SU-DHL-6 (cell line): ENCODE measurements around the gene CHKA.

Experiments used
- H2AFZ ChIP-seq: fragments of 200-600 bp; sonication (generic); 2 replicates; pipeline ENCODE4 v1.6.1; 2014; ENCODE audit warnings: low read depth, mild to moderate bottlenecking, moderate library complexity, mixed read lengths, antibody characterized with exemption, low read length; ENCODE audit not compliant: severe bottlenecking
- H3F3A ChIP-seq: fragments of 200-600 bp; shearing (Covaris generic); 2 replicates; pipeline ENCODE4 v1.6.0; 2016; ENCODE audit warnings: antibody characterized with exemption, mild to moderate bottlenecking; ENCODE audit not compliant: insufficient read depth
- H3K27ac ChIP-seq: fragments of 200-600 bp; sonication (generic); 2 replicates; pipeline ENCODE4 v1.5.1; 2016; ENCODE audit warnings: low read depth, mild to moderate bottlenecking, low read length, moderate library complexity, mixed read lengths
- H3K27me3 ChIP-seq: fragments of 200-600 bp; sonication (generic), shearing (Covaris generic); 2 replicates; pipeline ENCODE4 v1.6.0; 2014; ENCODE audit warnings: mild to moderate bottlenecking, low read length
- H3K36me3 ChIP-seq: fragments of 200-600 bp; sonication (generic); 2 replicates; pipeline ENCODE4 v1.6.1; 2014; ENCODE audit warnings: mild to moderate bottlenecking, low read length, mixed read lengths
- H3K4me2 ChIP-seq: fragments of 300-600, 200-600 bp; shearing (Covaris generic), sonication (generic); 2 replicates; pipeline ENCODE4 v1.6.0; 2014; ENCODE audit warnings: low read length, low read depth, mild to moderate bottlenecking; ENCODE audit not compliant: poor library complexity, severe bottlenecking
- H3K4me3 ChIP-seq: fragments of 200-600 bp; sonication (generic); 2 replicates; pipeline ENCODE4 v1.5.1; 2014; ENCODE audit warnings: antibody characterized with exemption, low read length, mild to moderate bottlenecking, mixed read lengths; ENCODE audit not compliant: insufficient read depth, poor library complexity, severe bottlenecking
- H3K79me2 ChIP-seq: fragments of 200-600 bp; sonication (generic); 2 replicates; pipeline ENCODE4 v1.6.1; 2014; ENCODE audit warnings: mild to moderate bottlenecking, low read length, moderate library complexity; ENCODE audit not compliant: insufficient read depth
- H3K9ac ChIP-seq: fragments of 200-600 bp; sonication (generic); 2 replicates; pipeline ENCODE4 v1.7.0; 2014; ENCODE audit warnings: mild to moderate bottlenecking, low read length
- H3K9me2 ChIP-seq: fragments of 200-600 bp; sonication (generic); replicated peaks from 2 replicates; pipeline ENCODE4 v1.6.1; 2014; ENCODE audit warnings: low read length; ENCODE audit not compliant: insufficient read depth
- H3K9me3 ChIP-seq: fragments of 200-600 bp; sonication (generic); 2 replicates; pipeline ENCODE4 v1.6.1; 2014; ENCODE audit warnings: low read length, mixed read lengths; ENCODE audit not compliant: insufficient read depth
- H4K20me1 ChIP-seq: fragments of 200-600 bp; sonication (generic); 2 replicates; pipeline ENCODE4 v1.6.1; 2014; ENCODE audit warnings: low read depth, mild to moderate bottlenecking, antibody characterized with exemption, low read length, moderate library complexity, mixed read lengths
- EZH2phosphoT487 ChIP-seq: fragments of 200-600 bp; sonication (generic), shearing (Covaris generic); conservative IDR thresholded peaks from 2 replicates; pipeline ENCODE4 v1.6.1; 2018; ENCODE audit warnings: mild to moderate bottlenecking, antibody characterized with exemption, low read length, moderate library complexity, mixed read lengths
- TF ChIP-seq, protein P1 (sequence below): fragments of 200-600 bp; sonication (generic); IDR thresholded peaks from one replicate; pipeline ENCODE4 v1.5.1; 2017; ENCODE audit warnings: antibody characterized with exemption, mild to moderate bottlenecking, low read length, moderate library complexity; ENCODE audit not compliant: insufficient read depth, poor library complexity, severe bottlenecking

CHKA gene

GRCh38 chr11:68159665-68160064 lies 38.5 kb upstream of the CHKA start:
- Histone ChIP-seq H3K9me3 (no peaks in the 10 kb centered on the region), H3K36me3 (no peaks in the 10 kb centered on the region), H3F3A (no peaks in the 10 kb centered on the region), H4K20me1 (no peaks in the 10 kb centered on the region), H3K4me2 (no peak overlapping the region), H3K4me3 (no peak overlapping the region), H3K27ac (no peak overlapping the region), H3K9me2 (no peaks in the 10 kb centered on the region), H3K79me2 (no peaks in the 10 kb centered on the region), H2AFZ (no peak overlapping the region), H3K9ac (no peak overlapping the region), H3K27me3 (no peaks in the 10 kb centered on the region)
- no peak for TF ChIP-seq EZH2phosphoT487

DNA sequence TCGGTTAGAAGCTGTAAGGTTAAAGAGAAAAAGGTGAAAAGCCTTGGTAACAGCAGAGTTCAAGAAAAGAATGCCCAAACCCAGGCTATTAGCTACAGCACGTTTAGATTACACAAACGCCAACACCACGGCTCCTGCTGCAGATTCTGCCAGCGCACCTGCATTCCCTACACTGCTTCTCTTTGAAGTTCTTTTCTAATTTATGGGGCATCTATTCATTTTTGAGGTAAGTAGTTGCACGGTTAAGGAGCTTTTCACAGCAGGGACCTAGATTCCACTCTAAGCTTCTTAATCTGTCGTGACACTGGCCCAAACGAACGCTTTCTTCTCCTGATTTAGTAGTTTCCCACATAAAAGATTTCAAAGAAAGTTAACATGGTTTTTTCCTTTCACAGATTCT lies 38.0 kb upstream of the CHKA start:
- no peak overlapping the region for H3K27ac ChIP-seq
- no peak overlapping the region for H3K9ac ChIP-seq
- H3K9me2 ChIP-seq = no peaks in the 10 kb centered on the region
- H3K27me3 ChIP-seq = no peaks in the 10 kb centered on the region
- no peaks in the 10 kb centered on the region for H3K36me3 ChIP-seq
- H3K4me3 ChIP-seq = no peak overlapping the region
- TF ChIP-seq, protein P1, sequence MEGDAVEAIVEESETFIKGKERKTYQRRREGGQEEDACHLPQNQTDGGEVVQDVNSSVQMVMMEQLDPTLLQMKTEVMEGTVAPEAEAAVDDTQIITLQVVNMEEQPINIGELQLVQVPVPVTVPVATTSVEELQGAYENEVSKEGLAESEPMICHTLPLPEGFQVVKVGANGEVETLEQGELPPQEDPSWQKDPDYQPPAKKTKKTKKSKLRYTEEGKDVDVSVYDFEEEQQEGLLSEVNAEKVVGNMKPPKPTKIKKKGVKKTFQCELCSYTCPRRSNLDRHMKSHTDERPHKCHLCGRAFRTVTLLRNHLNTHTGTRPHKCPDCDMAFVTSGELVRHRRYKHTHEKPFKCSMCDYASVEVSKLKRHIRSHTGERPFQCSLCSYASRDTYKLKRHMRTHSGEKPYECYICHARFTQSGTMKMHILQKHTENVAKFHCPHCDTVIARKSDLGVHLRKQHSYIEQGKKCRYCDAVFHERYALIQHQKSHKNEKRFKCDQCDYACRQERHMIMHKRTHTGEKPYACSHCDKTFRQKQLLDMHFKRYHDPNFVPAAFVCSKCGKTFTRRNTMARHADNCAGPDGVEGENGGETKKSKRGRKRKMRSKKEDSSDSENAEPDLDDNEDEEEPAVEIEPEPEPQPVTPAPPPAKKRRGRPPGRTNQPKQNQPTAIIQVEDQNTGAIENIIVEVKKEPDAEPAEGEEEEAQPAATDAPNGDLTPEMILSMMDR = no peak
- TF ChIP-seq EZH2phosphoT487 = no peak
- H3K79me2 ChIP-seq = no peaks in the 10 kb centered on the region
- no peak overlapping the region for H2AFZ ChIP-seq
- H3F3A ChIP-seq = no peaks in the 10 kb centered on the region
- H4K20me1 ChIP-seq = no peaks in the 10 kb centered on the region
- no peak overlapping the region for H3K4me2 ChIP-seq
- no peaks in the 10 kb centered on the region for H3K9me3 ChIP-seq

GRCh38 chr11:68158580-68158979 lies 37.4 kb upstream of the CHKA start:
- no peak overlapping the region for H3K4me2 ChIP-seq
- TF ChIP-seq, protein P1 = no peak
- TF ChIP-seq EZH2phosphoT487 = no peak
- no peaks in the 10 kb centered on the region for H3K27me3 ChIP-seq
- H3K36me3 ChIP-seq = no peaks in the 10 kb centered on the region
- H3F3A ChIP-seq = no peaks in the 10 kb centered on the region
- H4K20me1 ChIP-seq = no peaks in the 10 kb centered on the region
- H3K79me2 ChIP-seq = no peaks in the 10 kb centered on the region
- no peak overlapping the region for H3K9ac ChIP-seq
- H3K9me3 ChIP-seq = no peaks in the 10 kb centered on the region
- H3K9me2 ChIP-seq = no peaks in the 10 kb centered on the region
- H3K4me3 ChIP-seq = no peak overlapping the region
- H3K27ac ChIP-seq = no peak overlapping the region
- no peak overlapping the region for H2AFZ ChIP-seq

- Histone ChIP-seq H3K9me3 (no peaks in the 10 kb centered on the region), H3K79me2 (no peaks in the 10 kb centered on the region), H4K20me1 (no peaks in the 10 kb centered on the region), H3K4me3 (no peak overlapping the region), H3K27ac (no peak overlapping the region), H3K9me2 (no peaks in the 10 kb centered on the region), H3F3A (no peaks in the 10 kb centered on the region), H3K36me3 (no peaks in the 10 kb centered on the region), H3K4me2 (no peak overlapping the region), H3K9ac (no peak overlapping the region), H2AFZ (no peak overlapping the region), H3K27me3 (no peaks in the 10 kb centered on the region)
- TF ChIP-seq, protein P1 = no peak
Measured at GRCh38 chr11:68153742-68154141, 32.6 kb upstream of the CHKA start.
